ENCODE data around the gene TRMU.

The TRMU gene

GRCh38 chr22:46356496-46357480 is 21.3 kb downstream of the TRMU start:
- TF ChIP-seq CTCF (IDR thresholded peaks at IDR 0.05; ENCODE audit: low read depth, low read length, missing control alignments): no peak
- no peak for DNase-seq (ENCODE audit: low read depth)
- no peak overlapping the region for H3K4me3 ChIP-seq (ENCODE audit: low read depth, low read length)

DNA sequence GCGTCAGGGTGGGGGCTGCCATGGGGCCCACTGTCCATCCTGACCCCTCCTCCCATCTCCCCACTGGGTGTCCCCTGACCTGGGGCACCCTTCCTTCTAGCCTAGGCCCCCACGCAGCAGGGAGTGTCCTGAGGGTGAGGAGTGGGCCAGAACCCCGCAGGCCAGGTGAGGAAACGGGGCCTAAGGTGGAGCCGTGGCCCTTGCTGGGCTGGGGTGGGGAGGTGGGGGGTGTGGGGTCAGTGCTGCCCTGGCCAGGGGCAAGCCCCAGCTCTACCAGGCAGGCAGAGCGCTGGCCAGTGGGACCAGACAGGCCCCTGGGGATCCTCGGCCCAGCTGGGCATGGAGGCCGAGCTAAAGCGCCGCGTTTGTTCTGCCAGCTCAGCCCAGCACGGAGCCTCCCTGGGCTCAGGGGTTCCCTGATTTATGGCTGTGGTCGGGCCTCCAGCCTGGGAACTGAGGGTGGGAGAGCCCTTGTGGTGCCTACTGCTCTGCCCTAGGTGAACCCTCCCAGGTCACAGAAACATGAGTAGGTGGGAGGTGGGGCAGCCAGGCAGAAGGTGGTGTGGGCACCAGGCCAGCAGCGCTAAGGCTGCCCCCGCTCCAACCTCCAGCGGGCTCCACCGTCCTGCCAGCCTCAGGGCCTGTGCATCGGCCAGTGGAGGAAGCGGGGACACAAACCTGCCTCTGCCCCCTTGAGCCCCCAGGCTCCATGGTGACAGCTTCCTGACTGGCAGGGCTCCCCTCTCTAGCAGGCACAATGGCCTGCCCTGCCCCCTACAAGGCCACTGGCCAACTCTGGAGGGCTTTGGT is 22.4 kb downstream of the TRMU start:
- no peak for DNase-seq (ENCODE audit: low read depth)
- H3K4me3 ChIP-seq (ENCODE audit: low read depth, low read length): no peak overlapping the region
- TF ChIP-seq CTCF (IDR thresholded peaks at IDR 0.05; ENCODE audit: low read depth, low read length, missing control alignments): no peak

DNA sequence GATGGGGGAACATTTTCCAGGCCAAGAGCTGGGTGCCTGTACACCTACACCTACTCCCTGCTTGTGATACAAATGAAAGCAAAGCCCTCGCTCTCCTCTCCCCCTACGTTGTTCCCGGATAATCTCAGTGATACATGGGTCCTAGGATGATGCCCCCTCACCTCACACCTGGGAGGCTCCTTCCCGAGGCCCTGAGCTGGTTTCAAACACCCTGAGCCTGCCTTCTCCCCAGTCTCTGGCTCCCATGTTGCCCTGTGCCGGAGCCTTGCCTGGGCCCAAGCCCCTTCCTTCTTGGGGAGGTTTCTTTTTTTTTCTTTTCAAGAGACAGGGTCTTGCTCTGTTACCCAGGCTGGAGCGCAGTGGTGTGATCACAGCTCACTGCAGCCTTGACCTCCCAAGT is 23.3 kb downstream of the TRMU start:
- no peak for TF ChIP-seq CTCF (IDR thresholded peaks at IDR 0.05; ENCODE audit: low read depth, low read length, missing control alignments)
- H3K4me3 ChIP-seq (ENCODE audit: low read depth, low read length): no peak overlapping the region
- DNase-seq (ENCODE audit: low read depth): no peak

- no peak overlapping the region for H3K4me3 ChIP-seq (ENCODE audit: low read depth, low read length)
- no peak for DNase-seq (ENCODE audit: low read depth)
- no peak for TF ChIP-seq CTCF (IDR thresholded peaks at IDR 0.05; ENCODE audit: low read depth, low read length, missing control alignments)
These were observed 23.8 kb downstream of the TRMU start for GRCh38 chr22:46359362-46359761.

DNA sequence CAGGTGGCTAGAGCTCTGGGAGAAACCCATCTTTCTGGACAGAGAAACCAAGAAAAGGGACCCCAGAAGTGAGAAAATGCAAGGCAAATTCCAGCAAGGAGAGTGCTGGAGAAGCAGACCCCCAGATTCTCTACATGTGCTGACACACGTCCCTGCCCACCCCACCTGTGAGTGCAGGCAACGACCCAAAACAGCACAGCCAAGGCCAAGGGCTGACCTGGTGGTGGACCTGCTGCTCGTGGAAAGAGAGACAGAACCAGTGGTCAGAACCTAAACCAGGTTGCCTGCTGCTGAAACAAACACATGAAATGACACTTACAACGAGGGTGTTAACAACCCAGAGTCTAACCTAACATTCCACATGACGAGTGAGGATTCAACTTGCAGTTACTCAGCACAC is 24.6 kb downstream of the TRMU start:
- H3K4me3 ChIP-seq (ENCODE audit: low read depth, low read length): no peak overlapping the region
- no peak for TF ChIP-seq CTCF (IDR thresholded peaks at IDR 0.05; ENCODE audit: low read depth, low read length, missing control alignments)
- no peak for DNase-seq (ENCODE audit: low read depth)

- TF ChIP-seq CTCF (IDR thresholded peaks at IDR 0.05; ENCODE audit: low read depth, low read length, missing control alignments): no peak
- DNase-seq (ENCODE audit: low read depth): no peak
- no peak overlapping the region for H3K4me3 ChIP-seq (ENCODE audit: low read depth, low read length)
These were observed 25.4 kb downstream of the TRMU start for GRCh38 chr22:46360891-46361290.

All from GM12864 (cell line).